NB4 (cell line): Measurements from ENCODE around the gene NPHP4.

Experiments used
- DNase-seq: peaks from one replicate; pipeline ENCODE4 v3.0.0; 2010; ENCODE audit warnings: low read depth
- H3K4me3 ChIP-seq: one replicate; pipeline ENCODE4 v1.5.1; 2011; ENCODE audit warnings: mild to moderate bottlenecking, low read depth, low read length, moderate library complexity
- MAX ChIP-seq: IDR thresholded peaks from 2 replicates; pipeline ENCODE4 v1.6.1; 2011; ENCODE audit warnings: low read depth, low read length
- MYC ChIP-seq: IDR thresholded peaks from 2 replicates; pipeline ENCODE4 v1.6.1; 2011; ENCODE audit warnings: low read depth, low read length
- POLR2A ChIP-seq: IDR thresholded peaks from 2 replicates; pipeline ENCODE4 v1.6.1; 2011; ENCODE audit warnings: mild to moderate bottlenecking; ENCODE audit not compliant: insufficient read length; ENCODE audit errors: extremely low read depth
- TF ChIP-seq, protein P1 (sequence below): IDR thresholded peaks from one replicate; pipeline ENCODE4 v1.5.1; 2012; ENCODE audit warnings: low read depth, low read length

The NPHP4 gene

DNA sequence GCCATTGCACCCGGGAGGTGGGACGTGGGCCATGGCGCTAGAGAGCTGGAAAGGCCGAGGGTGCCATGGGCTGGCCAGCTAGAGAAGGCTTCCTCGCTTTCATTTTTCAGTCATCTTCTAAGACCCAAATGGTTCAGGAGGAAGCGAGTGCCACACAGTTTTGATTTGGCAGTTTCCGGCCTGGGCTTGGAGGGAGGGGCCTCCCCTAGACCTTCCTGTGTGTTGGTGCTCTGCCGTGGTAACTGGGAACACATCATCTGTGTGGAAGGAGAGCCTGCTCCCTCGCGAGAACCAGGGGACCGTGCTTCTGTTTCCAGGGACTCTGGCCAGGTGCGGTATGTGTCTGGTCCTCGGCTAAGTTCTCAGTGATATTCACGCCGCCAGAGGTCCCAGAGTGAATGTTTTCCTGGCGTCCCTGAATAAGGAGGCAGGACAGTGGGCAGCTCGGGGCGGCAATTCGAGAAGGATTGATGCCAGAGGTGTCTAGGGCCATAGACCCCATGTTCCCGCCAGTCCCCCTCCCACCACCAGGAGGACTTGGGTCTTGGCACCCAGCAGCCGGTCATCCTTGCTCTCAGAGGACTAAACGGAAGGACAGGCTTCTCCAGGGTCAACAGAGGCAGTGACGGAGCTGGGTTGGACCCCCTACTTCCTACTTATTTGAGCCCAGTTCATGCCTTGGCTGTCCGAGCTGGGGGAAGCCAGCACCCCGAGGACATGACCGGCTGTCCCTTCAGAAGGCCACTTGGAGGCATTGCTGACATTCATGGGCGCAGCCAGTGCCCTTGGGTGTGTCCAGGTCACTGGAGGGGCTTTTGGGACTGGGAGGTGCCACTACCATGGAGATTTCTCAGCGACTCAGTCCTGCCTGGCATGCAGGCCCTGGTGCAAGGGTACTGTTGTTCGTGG is 2.7 kb upstream of the NPHP4 start:
- no peak overlapping the region for H3K4me3 ChIP-seq
- TF ChIP-seq MYC: no peak
- TF ChIP-seq POLR2A: no peak
- no peak for TF ChIP-seq MAX
- TF ChIP-seq, protein P1, sequence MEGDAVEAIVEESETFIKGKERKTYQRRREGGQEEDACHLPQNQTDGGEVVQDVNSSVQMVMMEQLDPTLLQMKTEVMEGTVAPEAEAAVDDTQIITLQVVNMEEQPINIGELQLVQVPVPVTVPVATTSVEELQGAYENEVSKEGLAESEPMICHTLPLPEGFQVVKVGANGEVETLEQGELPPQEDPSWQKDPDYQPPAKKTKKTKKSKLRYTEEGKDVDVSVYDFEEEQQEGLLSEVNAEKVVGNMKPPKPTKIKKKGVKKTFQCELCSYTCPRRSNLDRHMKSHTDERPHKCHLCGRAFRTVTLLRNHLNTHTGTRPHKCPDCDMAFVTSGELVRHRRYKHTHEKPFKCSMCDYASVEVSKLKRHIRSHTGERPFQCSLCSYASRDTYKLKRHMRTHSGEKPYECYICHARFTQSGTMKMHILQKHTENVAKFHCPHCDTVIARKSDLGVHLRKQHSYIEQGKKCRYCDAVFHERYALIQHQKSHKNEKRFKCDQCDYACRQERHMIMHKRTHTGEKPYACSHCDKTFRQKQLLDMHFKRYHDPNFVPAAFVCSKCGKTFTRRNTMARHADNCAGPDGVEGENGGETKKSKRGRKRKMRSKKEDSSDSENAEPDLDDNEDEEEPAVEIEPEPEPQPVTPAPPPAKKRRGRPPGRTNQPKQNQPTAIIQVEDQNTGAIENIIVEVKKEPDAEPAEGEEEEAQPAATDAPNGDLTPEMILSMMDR: no peak
- no peak for DNase-seq

DNA sequence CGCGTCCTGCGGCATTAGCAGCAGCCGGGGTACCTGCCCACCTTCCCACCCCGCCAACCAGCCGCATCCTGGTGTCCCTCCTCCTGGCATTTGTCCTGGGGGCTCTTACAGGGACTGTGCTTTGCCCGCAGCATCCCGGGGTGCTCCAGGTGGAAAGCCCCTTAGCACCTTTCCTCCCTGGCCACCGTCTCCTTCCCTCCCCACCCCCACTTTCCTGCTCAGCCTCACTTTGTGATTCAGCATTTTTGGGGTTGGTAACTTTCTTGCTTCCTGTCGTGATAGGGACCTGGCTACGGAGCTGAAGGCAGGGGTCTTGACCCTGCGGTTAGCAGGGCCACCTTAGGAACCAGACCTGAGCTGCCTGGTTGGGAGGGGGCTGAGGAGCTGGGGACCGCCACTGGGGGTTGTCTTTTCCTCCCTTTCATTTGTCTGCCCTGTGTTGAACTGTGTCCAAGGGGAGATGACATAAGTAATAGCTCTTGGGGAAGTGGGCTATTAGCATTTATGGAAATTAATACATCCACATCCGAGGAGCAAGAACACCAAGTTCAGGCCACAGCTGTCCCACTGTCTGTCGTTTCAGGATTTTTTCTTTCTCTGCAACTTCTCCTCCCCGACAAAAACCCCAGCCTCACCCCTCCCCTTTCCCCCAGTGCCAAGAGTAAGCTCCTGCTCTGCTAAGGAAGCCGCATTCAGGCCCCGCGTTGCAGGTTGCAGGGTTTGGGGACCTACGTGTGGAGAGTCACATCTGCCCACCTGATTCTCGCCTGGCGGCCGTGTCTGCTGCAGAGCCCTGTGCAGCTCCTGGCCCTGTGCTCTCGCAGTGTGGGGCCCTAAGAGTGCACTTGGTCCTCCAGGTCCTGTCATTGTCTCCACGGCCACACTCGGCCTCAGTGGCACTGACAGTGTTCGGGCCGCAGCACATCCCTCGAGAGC is 1.6 kb upstream of the NPHP4 start:
- no peak for TF ChIP-seq MYC
- TF ChIP-seq, protein P1: no peak
- TF ChIP-seq MAX: no peak
- no peak for TF ChIP-seq POLR2A
- DNase-seq: peak; percentile 28
- peak overlapping the region; percentile 47 for H3K4me3 ChIP-seq

DNA sequence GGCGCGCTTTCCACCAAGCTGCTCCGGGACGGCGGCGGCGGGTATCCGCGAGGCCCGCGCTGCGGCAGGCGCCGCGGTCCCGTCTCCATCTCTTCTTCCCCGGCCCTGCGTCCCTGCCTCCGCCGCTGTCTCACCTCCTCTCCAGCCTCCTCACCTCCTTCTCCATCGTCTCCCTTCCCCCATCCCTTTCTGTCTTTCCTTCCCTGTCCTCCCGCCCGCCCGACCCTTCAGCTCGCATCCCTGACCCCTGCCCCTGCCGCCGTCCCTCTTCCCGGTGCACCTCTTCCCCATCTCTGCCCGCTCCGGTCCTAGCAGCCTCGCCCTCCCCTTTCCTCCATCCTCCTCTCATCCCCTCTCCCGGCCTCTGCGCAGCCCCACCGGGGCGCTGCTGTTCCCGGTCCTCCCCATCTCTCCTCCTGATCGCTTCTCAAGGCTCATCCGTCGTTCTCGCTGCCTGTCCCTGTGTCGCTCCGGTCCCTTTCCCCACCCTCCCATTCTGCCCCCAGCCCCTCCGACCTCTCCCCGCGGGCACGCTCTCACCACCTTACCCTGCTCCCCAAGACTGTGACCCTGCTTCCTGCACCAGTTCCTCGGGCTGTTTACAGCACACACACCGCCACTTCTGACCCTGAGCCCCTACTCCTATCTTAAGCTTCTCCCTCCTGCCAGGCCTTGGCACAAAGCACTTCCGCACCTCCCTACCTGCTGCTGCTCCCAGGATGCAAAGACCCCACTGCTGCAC is 760 bp upstream of the NPHP4 start:
- peak overlapping the region; percentile 47 for H3K4me3 ChIP-seq
- DNase-seq: no peak
- TF ChIP-seq POLR2A: no peak

GRCh38 chr1:5991381-5992025 is 722 bp downstream of the NPHP4 start:
- DNase-seq: peak; percentile 53
- H3K4me3 ChIP-seq: peak overlapping the region; percentile 77
- no peak for TF ChIP-seq POLR2A
- no peak for TF ChIP-seq MAX
- no peak for TF ChIP-seq MYC
- TF ChIP-seq, protein P1: no peak

GRCh38 chr1:5990913-5991312 is 1.3 kb downstream of the NPHP4 start:
- TF ChIP-seq, protein P1: no peak
- TF ChIP-seq POLR2A (no peak), MYC (no peak), MAX (no peak)
- DNase-seq: no peak
- H3K4me3 ChIP-seq: peak overlapping the region; percentile 77
